ENCODE data around the gene GRAMD4. TPM values are rescaled to one million over a fixed set of nuclear protein-coding genes. Genes with fewer than 3 reads are reported as not detected.

The GRAMD4 gene
- total and polyA plus RNA-seq, 2 experiments from 2014 or later: 2.9 to 10.6 TPM

DNA sequence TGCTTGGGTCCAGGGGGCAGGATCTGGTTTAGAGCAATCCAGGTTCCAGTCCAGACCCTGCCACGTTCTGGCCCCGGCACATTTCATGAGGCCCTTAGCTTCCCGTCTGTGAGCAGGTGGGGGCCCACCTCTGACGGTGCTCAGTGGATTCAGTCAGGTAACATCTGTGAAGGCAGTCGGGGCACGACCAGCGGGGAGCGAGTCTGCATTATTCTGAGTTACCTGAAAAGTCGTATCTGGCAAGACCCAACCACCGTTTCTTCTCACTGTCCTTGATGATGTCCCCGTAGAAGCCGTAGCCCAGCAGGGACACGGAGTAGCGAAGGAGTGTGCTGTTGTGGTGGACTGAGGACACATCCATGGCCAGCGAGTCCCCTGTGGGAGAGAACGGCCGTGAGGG, 78.9 kb downstream of the GRAMD4 start:
- no peaks in the 10 kb centered on the region for H3K9me3 ChIP-seq (ENCODE audit: low read depth)
- no peaks in the 10 kb centered on the region for H3K79me2 ChIP-seq (ENCODE audit: insufficient read depth)
- no peak overlapping the region for H3K27ac ChIP-seq
- no peaks in the 10 kb centered on the region; the same call in 1 of the 2 replicates for H3K36me3 ChIP-seq (ENCODE audit: low read depth)
- no peak overlapping the region for H2AFZ ChIP-seq
- no peak overlapping the region for H3K9ac ChIP-seq
- no peaks in the 10 kb centered on the region for H3K27me3 ChIP-seq (replicated peaks; ENCODE audit: insufficient read depth)
- H3F3A ChIP-seq (ENCODE audit: insufficient read depth): no peaks in the 10 kb centered on the region
- no peaks in the 10 kb centered on the region for H4K20me1 ChIP-seq (ENCODE audit: insufficient read depth)
- no peak overlapping the region for H3K4me2 ChIP-seq (ENCODE audit: unreplicated experiment)
- 96 to 99% methylated on average over 16 to 17 of the region's 17 CpGs for WGBS, 2 experiments (ENCODE audit: low coverage in 1 of 2, low lambda C conversion rate in 2 of 2, missing lambda C conversion rate in 2 of 2)
- H3K4me3 ChIP-seq: no peak overlapping the region
- H3K9me2 ChIP-seq (ENCODE audit: insufficient read depth): no peaks in the 10 kb centered on the region
- no peaks in the 10 kb centered on the region for H3K4me1 ChIP-seq (ENCODE audit: insufficient read depth)
- in situ Hi-C loops (cut with MboI): no loop called here
- TF ChIP-seq EZH2phosphoT487 (IDR thresholded peaks at IDR 0.05; ENCODE audit: insufficient read depth, low read depth): no peak
- no peak for TF ChIP-seq EZH2 (IDR thresholded peaks at IDR 0.05; ENCODE audit: insufficient read depth, poor library complexity, severe bottlenecking)
- no peak for DNase-seq

DNA sequence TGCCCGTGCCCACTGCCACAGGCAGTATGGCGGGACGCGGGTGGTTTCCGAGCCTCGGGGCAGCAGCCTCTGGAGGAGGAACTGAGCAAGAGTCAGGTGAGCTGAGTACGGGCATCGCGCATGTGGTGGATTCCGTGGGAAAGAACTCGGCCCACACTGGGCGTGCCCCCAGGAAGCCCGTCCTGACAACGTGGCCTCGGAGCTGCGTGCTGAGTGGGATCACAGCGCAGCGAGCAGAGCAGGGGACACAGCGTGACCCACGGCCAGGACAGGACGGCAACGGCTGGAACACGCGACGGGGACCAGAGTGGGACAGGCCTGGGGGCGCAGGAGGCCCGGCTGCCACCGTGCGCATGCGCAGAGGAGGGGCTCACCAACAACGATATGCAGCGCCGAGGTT, 81.1 kb downstream of the GRAMD4 start:
- Histone ChIP-seq H3K4me1 (ENCODE audit: insufficient read depth) (no peaks in the 10 kb centered on the region), H3K27ac (no peak overlapping the region), H3K79me2 (ENCODE audit: insufficient read depth) (no peaks in the 10 kb centered on the region), H3K4me2 (ENCODE audit: unreplicated experiment) (no peak overlapping the region), H3K9me2 (ENCODE audit: insufficient read depth) (no peaks in the 10 kb centered on the region), H3F3A (ENCODE audit: insufficient read depth) (no peaks in the 10 kb centered on the region), H3K9ac (no peak overlapping the region), H3K27me3 (replicated peaks; ENCODE audit: insufficient read depth) (no peaks in the 10 kb centered on the region), H3K4me3 (no peak overlapping the region), H4K20me1 (ENCODE audit: insufficient read depth) (no peaks in the 10 kb centered on the region), H2AFZ (no peak overlapping the region), H3K9me3 (ENCODE audit: low read depth) (no peaks in the 10 kb centered on the region), H3K36me3 (ENCODE audit: low read depth) (no peaks in the 10 kb centered on the region; the same call in 1 of the 2 replicates)
- WGBS, 2 experiments (ENCODE audit: low coverage in 1 of 2, low lambda C conversion rate in 2 of 2, missing lambda C conversion rate in 2 of 2): 97 to 98% methylated on average over 26 to 33 of the region's 33 CpGs
- TF ChIP-seq EZH2phosphoT487 (IDR thresholded peaks at IDR 0.05; ENCODE audit: insufficient read depth, low read depth): no peak
- no peak for TF ChIP-seq EZH2 (IDR thresholded peaks at IDR 0.05; ENCODE audit: insufficient read depth, poor library complexity, severe bottlenecking)
- no peak for DNase-seq
- in situ Hi-C loops (cut with MboI): no loop called here

DNA sequence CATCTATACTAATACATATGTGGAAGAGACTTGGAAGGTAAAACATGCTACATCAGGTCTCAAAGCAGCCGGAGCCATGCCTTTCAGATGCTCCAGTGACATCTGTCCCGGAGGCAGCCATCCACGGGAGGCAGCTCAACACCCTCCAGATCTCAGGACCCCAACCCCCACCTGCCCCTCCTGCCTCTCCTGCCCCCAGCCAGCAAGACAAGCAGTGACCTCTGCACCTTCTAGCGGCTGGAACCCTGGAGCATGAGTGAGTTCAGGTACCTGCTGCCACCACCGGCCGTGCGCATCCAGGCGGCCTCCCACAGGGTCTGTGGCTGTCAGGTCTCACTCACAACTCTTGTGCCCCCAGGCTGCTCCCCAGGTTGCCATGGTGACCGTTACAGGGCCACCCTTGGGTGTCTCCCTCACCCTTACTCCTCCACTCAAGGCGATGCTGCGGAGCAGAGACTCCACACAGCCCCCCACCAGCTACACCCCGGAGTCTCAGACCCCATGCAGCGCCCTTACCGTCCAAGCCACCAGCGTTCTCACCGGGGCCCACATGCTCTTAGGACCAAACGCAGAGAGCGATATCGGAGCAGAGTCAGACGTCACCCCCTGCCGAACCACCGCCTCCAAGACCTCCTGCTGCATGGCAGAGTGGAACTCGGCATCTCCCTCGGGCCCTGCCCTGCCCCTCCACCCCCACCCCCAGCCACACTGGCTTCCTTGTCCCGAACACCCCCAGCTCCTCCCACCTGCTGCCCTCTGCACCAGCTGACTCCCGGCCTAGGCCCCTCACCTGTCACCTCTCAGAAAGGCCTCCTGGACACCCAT, 83.2 kb downstream of the GRAMD4 start:
- H3K4me1 ChIP-seq (ENCODE audit: insufficient read depth): no peaks in the 10 kb centered on the region
- H4K20me1 ChIP-seq (ENCODE audit: insufficient read depth): no peaks in the 10 kb centered on the region
- H3K9me2 ChIP-seq (ENCODE audit: insufficient read depth): no peaks in the 10 kb centered on the region
- WGBS, 2 experiments (ENCODE audit: low coverage in 1 of 2, low lambda C conversion rate in 2 of 2, missing lambda C conversion rate in 2 of 2): 94% methylated on average over 21 to 26 of the region's 26 CpGs
- in situ Hi-C loops (cut with MboI): no loop called here
- no peak for TF ChIP-seq EZH2phosphoT487 (IDR thresholded peaks at IDR 0.05; ENCODE audit: insufficient read depth, low read depth)
- TF ChIP-seq EZH2 (IDR thresholded peaks at IDR 0.05; ENCODE audit: insufficient read depth, poor library complexity, severe bottlenecking): no peak
- no peaks in the 10 kb centered on the region for H3F3A ChIP-seq (ENCODE audit: insufficient read depth)
- no peak overlapping the region for H3K9ac ChIP-seq
- no peaks in the 10 kb centered on the region for H3K9me3 ChIP-seq (ENCODE audit: low read depth)
- no peak for DNase-seq
- no peaks in the 10 kb centered on the region for H3K79me2 ChIP-seq (ENCODE audit: insufficient read depth)
- no peak overlapping the region for H3K27ac ChIP-seq
- no peak overlapping the region for H2AFZ ChIP-seq
- no peaks in the 10 kb centered on the region for H3K27me3 ChIP-seq (replicated peaks; ENCODE audit: insufficient read depth)
- H3K36me3 ChIP-seq (ENCODE audit: low read depth): no peaks in the 10 kb centered on the region; the same call in 1 of the 2 replicates
- H3K4me3 ChIP-seq: no peak overlapping the region
- no peak overlapping the region for H3K4me2 ChIP-seq (ENCODE audit: unreplicated experiment)

DNA sequence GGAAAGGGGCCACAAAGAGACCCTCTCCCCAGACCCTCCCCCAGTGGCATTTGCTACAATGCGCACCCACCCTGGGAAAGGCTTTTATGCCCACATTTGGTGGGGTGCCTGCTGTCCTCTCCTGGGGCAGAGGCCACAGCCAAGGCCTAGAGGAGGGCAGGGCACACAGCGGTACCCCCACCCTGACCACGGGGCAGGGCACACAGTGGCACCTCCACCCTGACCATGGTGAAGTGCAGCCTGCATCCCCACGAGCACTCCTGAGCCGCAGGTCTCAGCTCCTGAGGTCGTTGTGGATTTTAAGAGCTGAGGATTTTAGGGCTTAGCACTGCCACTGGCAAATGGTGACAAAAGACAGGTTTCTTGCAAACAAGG, 83.8 kb downstream of the GRAMD4 start:
- Histone ChIP-seq H3K4me2 (ENCODE audit: unreplicated experiment) (no peak overlapping the region), H3K9me2 (ENCODE audit: insufficient read depth) (no peaks in the 10 kb centered on the region), H3K9me3 (ENCODE audit: low read depth) (no peaks in the 10 kb centered on the region), H3K36me3 (ENCODE audit: low read depth) (no peaks in the 10 kb centered on the region; the same call in 1 of the 2 replicates), H3K27me3 (replicated peaks; ENCODE audit: insufficient read depth) (no peaks in the 10 kb centered on the region), H3F3A (ENCODE audit: insufficient read depth) (no peaks in the 10 kb centered on the region), H3K4me3 (no peak overlapping the region), H4K20me1 (ENCODE audit: insufficient read depth) (no peaks in the 10 kb centered on the region), H3K27ac (no peak overlapping the region), H2AFZ (no peak overlapping the region), H3K9ac (no peak overlapping the region), H3K79me2 (ENCODE audit: insufficient read depth) (no peaks in the 10 kb centered on the region), H3K4me1 (ENCODE audit: insufficient read depth) (no peaks in the 10 kb centered on the region)
- DNase-seq: no peak
- in situ Hi-C loops (cut with MboI): no loop called here
- TF ChIP-seq EZH2 (IDR thresholded peaks at IDR 0.05; ENCODE audit: insufficient read depth, poor library complexity, severe bottlenecking) (no peak), EZH2phosphoT487 (IDR thresholded peaks at IDR 0.05; ENCODE audit: insufficient read depth, low read depth) (no peak)
- 98% methylated on average over 6 of the region's 6 CpGs for WGBS, 2 experiments (ENCODE audit: low coverage in 1 of 2, low lambda C conversion rate in 2 of 2, missing lambda C conversion rate in 2 of 2)
